Lower leg skin (tissue), 3 donors: ENCODE results near the gene UBXN11.

Experiments used
- POLR2A ChIP-seq, 2 donors: fragments of 450-650 bp; IDR thresholded peaks; one replicate each; pipeline ENCODE4 v1.6.1; 2016 to 2017; ENCODE audit warnings: antibody characterized with exemption in 2 of 2, mild to moderate bottlenecking in 1 of 2, moderate library complexity in 1 of 2
- TF ChIP-seq, protein P1 (sequence below), 3 donors: fragments of 450-650 bp; IDR thresholded peaks; one replicate each; pipeline ENCODE4 v1.5.1; 2016; ENCODE audit warnings: antibody characterized with exemption in 3 of 3, mild to moderate bottlenecking in 3 of 3, moderate library complexity in 2 of 3

GRCh38 chr1:26283279-26283853 lies 23.1 kb downstream of the UBXN11 start:
- TF ChIP-seq, protein P1, sequence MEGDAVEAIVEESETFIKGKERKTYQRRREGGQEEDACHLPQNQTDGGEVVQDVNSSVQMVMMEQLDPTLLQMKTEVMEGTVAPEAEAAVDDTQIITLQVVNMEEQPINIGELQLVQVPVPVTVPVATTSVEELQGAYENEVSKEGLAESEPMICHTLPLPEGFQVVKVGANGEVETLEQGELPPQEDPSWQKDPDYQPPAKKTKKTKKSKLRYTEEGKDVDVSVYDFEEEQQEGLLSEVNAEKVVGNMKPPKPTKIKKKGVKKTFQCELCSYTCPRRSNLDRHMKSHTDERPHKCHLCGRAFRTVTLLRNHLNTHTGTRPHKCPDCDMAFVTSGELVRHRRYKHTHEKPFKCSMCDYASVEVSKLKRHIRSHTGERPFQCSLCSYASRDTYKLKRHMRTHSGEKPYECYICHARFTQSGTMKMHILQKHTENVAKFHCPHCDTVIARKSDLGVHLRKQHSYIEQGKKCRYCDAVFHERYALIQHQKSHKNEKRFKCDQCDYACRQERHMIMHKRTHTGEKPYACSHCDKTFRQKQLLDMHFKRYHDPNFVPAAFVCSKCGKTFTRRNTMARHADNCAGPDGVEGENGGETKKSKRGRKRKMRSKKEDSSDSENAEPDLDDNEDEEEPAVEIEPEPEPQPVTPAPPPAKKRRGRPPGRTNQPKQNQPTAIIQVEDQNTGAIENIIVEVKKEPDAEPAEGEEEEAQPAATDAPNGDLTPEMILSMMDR (IDR thresholded peaks at IDR 0.05): no peak
- TF ChIP-seq POLR2A (IDR thresholded peaks at IDR 0.05): no peak
